ENCODE measurements around the gene ZC3H18. TPM values are rescaled to one million over a fixed set of nuclear protein-coding genes. Genes with fewer than 3 reads are reported as not detected.

The ZC3H18 gene
- polyA plus RNA-seq, 1 donor = 26.0 TPM

DNA sequence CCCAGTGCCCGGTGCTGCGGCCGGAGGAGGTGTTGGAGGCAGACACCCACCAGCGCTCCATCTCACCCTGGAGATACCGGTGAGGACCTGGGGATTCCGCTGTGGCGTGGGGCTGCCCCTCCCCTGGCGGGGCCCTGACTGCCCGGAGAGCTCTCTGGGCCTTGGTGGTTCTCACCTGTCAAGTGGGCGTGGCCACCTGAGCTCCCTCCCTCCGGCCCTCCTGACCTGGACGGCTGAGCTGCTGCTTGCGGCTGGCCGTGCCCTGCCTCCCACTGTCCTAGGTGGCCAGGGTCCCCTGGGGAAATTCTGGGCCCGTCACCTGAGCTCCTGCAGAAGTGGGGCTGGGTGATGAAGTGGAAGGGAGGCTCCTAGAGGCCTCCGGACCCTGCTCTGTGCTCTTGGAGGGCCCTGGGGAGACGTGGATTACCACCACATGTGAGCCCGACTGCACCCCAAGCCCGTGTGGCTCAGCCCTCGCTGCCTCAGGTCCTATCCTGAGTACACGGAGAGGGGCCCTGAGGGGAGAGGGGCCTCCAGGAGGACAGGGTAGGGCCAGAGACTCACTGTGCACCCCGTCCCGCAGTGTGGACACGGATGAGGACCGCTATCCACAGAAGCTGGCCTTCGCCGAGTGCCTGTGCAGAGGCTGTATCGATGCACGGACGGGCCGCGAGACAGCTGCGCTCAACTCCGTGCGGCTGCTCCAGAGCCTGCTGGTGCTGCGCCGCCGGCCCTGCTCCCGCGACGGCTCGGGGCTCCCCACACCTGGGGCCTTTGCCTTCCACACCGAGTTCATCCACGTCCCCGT is 69.2 kb downstream of the ZC3H18 start:
- DNase-seq (ENCODE audit: low read depth) = no peak

DNA sequence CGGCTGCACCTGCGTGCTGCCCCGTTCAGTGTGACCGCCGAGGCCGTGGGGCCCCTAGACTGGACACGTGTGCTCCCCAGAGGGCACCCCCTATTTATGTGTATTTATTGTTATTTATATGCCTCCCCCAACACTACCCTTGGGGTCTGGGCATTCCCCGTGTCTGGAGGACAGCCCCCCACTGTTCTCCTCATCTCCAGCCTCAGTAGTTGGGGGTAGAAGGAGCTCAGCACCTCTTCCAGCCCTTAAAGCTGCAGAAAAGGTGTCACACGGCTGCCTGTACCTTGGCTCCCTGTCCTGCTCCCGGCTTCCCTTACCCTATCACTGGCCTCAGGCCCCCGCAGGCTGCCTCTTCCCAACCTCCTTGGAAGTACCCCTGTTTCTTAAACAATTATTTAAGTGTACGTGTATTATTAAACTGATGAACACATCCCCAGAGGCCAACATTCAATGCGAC is 69.9 kb downstream of the ZC3H18 start:
- DNase-seq (ENCODE audit: low read depth) = no peak

DNA sequence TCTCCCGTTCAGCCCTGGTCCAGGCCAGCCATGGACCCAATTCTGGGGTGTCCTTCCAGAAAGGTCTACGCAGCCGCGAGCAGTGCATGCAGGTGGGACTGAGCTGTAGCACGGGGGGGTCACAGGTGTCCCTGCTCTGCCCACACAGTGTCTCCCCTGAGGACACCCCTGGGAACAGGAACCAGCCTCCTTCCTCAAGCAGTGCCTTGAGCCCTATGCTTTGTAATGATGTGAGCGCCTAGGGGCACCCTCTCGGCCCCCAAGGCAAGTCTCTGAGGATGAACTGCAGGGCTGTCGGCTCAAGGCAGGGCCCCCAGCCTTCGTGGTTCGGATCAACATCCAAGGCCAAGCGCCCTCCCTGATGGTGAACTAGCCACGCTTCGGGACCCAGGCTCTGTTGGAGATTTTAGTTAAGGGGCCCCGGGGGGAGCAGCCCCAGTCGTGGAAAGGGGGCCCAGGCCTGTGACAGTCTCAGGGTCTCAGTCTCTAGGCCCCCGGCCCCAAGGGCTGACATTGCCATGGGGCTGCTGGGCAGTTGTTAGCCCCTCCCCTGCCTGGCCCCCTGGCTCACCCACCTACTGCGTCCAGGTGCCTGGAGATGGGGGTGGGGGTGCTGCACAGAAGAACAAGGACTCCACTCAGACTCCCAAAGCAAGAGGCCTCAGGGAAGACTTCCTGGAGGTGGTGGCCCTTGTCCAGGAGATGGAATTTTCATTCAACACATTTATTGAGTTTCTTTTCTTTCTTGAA is 70.5 kb downstream of the ZC3H18 start:
- no peak for DNase-seq (ENCODE audit: low read depth)

DNA sequence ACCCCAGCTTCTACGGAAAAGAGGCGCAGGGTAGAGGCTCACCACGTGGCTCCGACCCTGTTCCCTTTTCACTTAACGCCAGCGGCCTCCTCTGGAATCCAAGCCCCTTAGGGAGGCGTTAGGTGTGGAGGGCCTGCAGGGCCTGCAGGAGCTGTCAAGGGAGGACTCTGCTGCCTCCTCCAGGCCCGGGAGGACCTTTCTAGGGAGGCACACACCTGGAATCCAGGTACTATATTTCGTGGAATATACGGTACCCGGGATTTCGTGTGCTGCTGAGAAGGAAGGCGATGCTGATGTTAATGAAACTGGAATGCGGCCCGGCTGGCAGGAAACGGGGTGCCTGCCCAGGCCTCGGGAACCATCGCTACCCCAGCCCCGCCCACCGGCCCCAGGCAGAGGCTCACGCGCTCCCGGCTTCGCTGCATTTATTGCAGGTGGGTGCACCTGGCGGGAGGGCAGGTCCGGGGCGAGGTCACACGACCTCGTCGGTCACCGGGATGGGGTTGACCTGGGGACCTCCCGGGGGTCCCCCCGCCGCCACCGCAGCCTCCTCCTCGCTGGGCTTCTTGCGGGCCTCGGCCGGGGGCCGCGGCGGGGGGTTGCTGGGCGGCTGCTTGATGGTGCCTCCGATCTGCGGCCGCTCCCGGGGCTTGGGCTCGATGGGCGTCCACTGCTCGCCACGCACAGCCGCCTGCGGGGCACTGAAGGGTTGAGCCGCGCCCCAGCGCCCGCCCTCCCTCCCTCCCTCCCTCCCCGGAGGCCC is 72.9 kb downstream of the ZC3H18 start:
- no peak for DNase-seq (ENCODE audit: low read depth)

DNA sequence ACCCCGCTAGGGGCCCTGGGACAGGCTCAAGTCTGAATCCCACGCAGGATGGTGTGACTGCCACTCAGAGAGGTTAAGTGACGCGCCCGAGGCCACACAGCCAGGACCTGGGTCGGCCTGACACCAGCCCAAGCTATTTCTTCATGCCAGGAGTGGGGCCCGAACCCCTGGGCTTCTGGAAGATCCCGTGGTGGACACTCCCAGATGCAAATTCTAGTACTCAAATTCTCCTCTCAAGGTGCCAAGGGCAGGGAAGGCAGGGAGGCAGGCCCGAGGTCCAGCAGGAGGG is 73.4 kb downstream of the ZC3H18 start:
- DNase-seq (ENCODE audit: low read depth) = no peak

DNA sequence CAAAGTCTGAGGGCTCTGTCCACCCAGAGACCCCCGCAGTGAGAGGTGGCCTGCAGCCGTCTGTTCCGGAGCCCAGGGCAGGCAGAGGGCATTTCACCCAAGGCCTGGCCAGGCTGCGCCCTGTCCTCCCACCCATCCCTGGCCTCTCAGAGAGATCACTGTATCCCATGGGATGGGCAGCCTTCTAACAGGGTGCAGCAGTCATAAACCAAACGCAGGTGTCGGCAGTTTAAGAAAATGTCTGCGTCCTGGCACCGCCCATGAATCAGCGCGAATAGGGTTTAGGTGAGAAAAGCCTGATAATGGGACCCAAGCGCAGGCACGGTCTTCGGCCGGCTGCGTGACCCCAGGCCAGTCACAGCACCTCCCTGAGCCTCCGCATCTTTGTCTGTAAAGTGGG is 75.3 kb downstream of the ZC3H18 start:
- no peak for DNase-seq (ENCODE audit: low read depth)

DNA sequence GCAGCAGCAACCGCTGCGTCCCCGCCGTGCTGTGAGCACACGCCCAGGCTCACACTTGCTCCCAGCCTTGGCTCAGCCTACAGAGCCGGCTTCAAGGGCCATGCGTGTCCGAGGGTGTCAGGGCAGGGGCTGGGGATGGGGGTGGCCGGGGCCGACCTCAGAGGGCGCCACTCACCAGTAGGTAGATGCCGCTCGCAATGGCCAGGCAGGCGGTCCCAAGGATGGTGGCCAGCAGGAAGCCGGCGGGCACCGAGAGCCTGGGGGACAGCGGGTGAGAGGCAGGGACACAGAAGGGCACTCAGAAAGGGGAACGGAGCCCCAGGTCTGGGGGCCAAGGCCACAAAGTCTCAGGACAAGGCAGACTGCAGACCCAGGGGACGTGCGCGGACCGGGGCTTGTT is 75.7 kb downstream of the ZC3H18 start:
- no peak for DNase-seq (ENCODE audit: low read depth)

DNA sequence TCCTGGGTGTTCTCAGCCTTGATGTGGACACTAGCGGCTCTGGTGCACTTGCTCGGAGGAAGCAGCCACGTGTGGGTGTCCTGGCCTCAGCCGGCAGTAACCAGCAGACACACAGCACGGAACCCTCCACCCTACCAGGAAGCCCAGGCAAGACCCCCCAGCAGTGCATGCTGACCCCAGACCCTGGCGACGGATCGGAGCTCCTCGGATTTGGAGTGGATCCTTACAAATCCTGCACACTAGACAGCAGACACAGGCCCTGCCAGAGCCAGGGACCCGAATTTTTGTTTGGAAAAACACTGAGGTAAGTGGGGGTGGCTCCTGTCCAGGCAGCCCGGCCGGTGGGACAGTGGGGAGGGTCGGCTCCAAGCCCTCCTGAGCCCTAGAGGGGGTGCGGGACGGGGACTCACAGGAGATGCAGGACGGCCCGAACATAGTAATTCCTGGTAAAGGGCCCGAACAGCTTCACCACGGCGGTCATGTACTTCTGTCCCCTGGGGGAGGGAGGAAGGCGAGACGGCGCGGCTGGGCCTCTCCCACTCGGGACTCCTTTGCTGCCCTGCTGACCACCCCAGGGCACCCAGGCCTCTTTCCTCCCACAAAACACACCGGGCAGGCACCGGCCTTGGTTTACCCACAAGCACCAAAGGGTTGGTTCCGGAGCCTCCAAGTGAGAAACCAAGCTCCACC is 76.3 kb downstream of the ZC3H18 start:
- DNase-seq (ENCODE audit: low read depth) = no peak

DNA sequence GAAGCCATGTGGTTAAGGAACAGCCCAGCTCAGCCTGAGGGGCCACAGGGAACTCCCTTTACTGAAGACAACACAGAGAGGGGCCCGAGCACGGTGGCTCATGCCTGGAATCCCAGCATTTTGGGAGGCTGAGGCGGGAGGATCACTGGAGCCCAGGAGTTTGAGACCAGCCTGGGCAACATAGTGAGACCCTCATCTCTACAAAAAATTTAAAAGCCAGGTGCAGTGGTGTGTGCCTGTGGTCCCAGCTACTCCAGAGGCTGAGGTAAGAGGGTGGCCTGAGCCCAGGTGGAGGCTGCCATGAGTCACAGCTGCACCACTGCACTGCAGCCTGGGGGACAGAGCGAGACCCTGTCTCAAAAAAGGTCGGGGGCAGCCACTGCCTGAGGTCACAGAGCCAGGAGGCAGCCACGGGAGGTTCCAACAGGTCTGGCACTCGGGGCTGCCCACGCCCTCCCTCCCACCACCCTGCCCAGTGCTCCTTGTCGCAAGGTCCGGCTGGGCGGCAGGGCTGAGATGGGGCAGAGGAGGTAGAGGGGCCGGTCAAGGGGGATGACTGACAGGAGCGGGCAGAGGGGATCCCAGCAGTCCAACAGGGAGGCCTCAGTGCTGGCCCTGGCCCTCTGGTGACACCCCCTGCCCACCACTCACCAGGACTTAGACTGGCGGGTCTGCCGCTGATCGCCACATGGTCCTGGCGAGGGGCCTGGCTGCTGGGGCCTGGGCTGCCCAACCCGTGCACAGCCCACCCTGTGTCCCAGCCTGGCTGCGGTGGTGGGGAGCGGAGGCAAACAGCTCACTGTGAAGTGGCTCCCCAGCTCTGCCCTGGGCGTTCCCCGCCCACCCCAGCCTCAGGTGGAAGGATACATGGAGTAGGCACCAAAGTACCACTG is 77.2 kb downstream of the ZC3H18 start:
- no peak for DNase-seq (ENCODE audit: low read depth)

DNA sequence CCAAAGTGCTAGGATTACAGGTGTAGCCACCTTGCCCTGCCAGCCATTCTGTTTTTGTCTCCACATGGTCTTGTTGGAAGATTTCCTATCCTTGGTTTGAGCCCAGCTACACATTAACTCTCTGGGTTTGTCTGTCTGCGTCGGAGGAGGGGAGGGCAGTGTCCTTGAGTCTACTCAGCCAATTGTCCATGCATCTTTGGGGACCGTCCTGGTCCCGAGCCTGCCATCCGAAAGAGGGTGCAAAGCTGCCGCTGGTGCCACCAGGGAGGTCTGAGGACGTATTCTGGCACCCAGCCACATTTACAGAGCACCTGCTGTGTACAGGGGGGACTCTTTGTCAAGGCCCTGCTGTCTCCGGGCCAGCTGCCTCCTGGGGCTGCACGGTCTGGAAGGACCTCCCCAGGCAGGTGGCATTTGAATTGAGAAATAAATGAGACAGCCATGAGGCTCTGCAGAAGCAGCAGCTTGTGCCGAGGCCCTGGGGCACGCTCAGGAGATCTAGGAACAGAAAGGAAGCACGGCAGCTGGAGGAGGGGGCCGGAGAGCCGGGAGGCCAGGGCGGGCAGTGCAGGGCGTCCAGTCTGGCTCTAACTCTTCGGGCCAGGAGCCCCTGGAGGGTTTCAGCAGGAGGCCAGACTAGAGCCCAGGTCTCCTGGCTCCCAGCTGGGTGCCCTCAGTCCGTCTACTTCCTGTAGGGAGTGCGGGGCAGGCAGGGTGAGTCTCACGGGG is 79.2 kb downstream of the ZC3H18 start:
- no peak for DNase-seq (ENCODE audit: low read depth)

DNA sequence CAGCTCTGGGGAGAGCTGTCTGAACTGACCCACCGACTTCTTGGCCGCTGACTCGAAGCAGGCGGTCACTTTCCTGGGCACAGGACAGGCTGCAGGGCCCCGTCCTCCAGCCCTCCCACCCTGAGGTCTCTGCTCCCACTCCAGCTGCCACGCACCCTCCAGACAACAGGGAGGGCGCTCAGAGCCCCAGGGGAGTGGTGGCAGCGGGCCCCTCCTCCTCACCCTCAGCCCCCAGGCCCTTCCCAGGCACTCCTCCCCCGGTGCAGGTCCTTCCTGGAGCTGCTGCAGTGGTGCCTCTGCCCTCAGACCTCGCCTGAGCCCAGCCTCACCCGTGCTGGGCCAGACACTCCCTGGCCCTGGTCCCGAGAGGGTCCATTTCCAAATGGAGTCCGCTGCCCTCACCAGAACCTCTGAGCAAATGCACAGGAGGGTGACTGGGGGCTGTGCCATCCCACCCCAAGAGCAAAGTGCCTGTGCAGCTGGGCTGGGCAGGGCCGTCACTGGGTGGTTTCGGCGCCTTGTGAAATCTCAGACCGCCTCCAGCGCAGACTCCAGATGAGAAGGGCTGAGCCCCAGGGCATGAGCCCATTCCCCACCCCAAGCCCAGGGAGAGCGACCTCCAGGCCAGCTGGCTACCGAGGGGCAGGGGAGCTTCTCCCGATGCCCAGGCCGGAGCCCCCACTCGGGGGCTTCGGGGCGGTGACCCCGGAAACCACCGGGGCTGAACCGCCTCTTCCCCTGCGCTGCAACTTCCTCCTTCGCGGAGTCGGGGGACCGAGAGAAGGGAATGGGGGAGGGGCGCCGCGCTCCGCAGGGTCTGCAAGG is 79.9 kb downstream of the ZC3H18 start:
- DNase-seq (ENCODE audit: low read depth) = no peak

DNA sequence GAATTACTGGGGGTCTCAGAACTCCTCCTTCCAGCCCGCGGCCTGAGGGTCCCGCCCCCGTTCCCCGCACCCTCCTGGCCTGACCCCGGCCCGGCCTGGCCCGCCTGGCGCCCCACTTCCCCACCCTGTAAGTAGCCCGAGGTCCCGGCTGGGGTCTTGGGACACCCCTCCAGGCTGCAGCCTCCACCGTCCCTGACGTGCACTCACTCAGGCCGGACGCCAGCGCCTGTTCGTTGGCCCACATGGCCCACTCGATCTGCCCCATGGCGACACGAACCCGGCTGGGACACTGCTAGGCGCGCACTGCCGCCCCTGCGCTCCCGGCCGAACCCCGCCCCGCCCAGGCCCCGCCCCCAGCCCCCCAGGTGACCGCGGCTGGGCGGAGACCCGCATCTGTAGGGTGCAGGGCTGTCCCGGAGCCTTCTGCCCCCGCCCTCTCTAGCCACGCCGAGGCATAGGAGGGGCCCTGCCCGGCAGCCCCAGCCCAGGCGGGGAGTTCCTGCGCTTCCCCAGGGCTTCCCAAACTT is 80.6 kb downstream of the ZC3H18 start, which contains the start of gene CYBA:
Gene CYBA (minus strand): TSS at position 305 of the 527 bp plus-strand sequence. CDS start 40 bp downstream, at position 265.
- no peak for DNase-seq (ENCODE audit: low read depth)

DNA sequence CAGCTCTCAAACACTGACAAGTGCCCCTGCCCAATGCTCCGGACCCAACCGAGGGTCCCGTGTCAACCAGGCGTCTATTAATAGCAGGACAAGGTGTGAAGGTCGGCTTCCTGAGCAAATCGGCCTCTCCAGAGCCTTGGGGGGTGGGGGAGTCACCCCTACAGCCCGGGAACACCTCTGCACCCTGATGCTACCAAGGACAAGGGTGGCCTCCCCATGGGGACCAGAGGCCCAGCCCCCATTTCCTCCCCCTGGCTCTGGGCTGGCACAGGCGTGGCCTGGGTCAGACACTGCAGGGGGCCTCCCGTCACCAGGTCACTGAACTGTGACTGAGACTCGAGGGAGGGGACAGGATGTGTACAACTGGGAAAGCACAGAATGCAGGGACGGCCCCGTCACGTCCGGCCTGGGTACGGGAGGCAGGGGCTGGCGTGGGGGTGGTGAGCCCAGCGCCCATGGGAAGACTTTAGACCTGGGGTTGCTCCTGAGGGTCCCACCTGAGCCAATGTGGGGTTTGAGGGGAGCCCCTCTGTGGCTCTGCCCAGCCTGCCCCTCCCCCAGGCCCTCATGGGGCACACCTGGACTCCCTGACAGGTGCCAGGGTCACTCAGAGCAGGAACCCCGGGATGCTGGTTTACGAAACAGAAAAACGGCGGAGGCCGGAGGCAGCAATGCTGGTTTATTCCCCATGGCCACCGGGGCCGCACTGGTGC is 81.2 kb downstream of the ZC3H18 start:
- no peak for DNase-seq (ENCODE audit: low read depth)

DNA sequence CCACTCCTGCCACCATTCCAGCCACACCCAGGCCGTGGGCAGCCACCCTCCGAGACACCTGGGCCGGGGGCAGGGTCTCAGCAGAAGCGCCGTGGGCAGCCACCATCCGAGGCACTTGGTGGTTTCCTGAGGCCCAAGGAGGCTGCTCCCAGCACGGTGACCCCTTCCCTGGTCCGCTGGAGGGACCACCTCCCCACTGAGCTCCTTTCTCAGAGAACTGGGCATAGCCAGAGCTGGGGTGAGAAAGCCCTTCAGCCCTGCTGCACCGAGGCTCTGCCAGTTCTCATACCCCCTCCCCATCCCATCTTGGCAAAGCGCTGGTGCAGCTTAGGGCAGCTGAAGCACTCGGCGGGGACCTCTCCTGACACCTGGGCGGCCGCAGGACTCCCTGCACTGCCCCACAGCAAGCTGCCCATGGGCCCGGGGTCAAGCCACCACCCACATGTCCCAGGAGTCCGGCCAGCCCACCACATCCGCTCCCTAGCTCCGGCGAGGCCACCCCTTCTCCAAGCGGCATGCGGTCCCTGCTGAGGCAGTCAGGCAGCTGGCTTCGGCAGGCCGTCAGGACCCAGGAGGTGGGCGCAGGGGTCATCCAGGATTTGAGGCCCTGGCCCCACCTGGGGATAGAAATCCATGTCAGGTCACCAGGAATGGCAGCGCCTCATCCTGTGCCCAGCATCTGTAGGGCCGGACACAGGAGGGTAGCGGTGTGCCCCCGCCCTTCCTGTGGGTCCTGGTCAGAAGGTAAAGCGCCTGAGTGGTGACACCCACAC is 82.0 kb downstream of the ZC3H18 start:
- DNase-seq (ENCODE audit: low read depth) = no peak

DNA sequence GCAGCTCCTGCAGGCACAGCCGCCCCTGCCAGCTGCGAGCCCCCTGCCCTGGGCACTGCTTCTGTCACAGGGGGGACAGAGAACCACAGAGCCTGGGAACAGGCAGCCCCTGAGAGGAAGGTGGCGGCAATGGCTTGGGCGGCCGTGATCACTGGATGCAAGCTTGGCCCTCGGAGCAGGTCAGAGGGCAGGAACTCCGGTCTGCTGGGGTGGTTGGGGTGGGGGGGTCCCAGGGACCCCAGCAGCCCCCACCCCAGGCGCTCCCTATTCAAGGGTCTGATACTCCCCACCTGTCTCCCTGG is 82.5 kb downstream of the ZC3H18 start:
- DNase-seq (ENCODE audit: low read depth) = no peak

DNA sequence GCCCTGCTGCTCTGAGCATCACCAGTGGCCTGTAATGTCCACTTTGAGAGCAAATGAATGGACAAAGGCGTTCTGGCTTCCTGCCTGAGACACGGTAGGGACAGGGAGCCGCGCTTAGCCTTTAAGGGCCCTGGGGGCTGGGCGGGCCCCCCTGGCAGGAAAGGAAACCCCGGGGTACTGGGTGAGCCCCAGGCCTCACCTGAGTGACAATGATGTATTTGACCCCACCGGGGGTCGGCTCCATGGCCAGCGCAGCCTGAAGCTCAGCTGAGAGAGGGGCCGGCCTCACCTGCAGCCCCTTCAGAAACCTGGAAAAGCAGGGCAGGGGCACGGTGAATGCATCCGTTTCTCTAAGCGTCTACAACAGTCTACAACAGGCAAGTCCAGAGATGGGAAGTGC is 82.9 kb downstream of the ZC3H18 start:
- no peak for DNase-seq (ENCODE audit: low read depth)

DNA sequence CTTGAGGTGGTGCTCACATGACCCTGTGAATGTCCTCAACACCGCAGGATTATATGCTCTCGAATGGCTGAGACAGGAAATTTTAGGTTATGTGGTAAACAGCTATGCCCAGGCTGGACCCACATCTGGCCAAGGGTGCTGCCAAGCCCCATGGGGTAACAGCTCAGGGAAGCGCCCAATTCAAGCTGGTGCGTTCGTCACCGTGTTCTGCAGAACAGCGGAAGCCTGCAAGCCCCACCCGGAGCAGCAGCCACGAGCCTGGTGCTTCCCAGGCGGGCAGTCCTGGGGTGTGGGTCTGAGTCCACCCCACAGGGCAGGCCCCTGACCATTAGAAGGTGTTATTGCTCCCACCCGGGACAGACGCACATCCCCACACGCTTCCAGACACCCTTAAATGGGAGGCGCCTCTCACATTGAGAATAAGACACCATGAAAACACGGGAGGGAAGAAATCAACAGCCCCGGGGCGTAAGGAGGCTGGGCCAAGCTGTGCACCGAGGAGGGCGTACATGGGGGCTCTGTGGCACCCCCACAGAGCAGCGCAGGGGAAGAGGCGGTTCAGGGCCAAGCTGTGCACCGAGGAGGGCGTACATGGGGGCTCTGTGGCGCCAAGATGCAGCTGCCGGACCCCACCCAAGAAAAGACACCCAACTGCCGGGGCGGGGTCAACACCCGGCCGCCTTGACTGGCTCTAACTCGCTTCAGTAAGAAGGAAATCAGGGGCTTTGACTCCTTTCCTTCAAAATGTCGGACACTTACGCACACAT is 83.6 kb downstream of the ZC3H18 start:
- no peak for DNase-seq (ENCODE audit: low read depth)
